ENCODE data around the gene SLC5A12.

The SLC5A12 gene

DNA sequence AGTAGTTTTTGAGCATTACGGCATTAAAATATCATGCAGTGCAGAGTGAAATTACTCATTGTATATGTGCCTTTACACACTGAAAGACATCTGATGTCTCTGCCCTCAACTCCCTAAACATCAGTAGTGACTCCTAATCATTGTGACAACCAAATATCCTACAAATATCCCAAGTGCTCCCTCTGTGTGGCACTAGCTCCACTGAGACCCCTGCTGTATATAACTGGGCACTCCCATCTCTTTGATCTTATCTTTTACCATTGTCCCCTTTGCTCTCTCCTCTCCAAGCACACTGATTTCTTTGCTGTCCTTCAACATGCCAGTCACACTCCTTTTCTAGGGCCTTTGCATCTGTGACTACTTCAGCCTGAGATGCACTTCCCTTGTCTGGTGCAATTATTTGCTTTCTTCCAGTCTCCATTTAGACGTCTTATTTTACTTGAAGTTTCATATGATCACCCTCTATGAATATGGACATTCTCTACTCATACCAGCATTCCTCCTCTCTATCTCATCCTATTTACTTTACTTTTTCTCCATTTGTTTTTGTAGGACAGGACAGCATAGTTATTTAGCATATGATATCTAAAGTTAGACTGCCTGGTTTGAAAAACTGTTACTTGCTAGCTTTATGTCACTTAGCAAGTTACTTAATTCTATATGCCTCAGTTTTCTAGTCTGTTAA is 2.4 kb downstream of the SLC5A12 start:
- DNase-seq, result no peak

DNA sequence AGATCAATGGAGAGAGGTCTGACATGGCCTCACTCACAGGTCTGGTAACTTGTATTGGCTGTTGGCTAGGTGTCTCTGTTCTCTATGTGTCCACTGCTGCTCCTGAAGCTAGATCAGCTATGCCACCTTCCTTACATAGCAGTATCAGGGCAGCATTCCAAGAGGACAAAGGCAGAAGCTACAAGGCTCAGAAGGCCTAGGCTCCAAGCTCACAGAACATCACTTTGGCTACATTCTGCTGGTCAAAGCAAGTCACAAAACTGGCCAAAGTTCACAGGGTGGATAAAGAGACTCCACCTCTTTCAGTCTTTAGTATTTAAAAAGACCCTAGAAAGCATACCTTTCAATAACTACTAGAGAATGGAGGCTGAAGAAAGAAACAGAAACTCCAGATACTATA is 4.1 kb downstream of the SLC5A12 start:
- no peak for DNase-seq

DNA sequence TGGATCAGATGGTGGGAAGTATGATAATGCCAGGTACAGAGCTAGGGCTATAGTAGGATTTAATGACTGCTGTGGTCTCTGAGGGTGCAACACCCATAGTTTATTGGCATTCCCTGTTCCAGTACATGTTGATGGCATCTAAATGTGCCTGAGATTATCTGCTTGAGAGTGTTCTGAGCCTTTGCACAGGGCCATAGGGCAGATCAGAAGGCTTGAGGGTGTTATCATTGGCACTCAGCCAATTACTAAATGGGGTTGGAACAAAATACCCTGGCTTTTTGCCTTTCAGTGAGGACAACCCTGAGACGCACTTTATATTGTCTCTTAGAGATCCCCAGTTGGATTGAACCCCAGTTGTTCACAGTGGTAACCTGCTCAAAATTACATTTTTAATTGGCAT is 6.7 kb downstream of the SLC5A12 start:
- no peak for DNase-seq

DNA sequence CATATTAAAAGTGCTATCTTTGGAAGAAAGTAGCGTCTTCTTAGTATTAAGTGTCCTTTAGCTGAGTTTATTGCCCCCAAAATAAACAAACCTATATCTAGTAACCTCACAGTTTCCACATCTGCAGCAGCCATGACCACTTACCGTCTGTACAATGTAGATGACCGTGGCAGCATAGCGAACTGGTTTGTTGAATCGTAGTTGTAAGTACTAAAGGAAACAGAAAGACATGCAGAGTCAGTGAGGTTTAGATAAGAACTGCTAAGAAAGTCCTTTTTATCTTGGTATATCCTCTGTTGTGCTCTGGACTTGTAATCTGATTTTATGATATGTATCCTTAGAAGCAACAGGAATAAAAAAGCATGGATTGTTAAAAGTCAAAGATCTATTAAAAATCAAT is 9.4 kb downstream of the SLC5A12 start:
- no peak for DNase-seq

DNA sequence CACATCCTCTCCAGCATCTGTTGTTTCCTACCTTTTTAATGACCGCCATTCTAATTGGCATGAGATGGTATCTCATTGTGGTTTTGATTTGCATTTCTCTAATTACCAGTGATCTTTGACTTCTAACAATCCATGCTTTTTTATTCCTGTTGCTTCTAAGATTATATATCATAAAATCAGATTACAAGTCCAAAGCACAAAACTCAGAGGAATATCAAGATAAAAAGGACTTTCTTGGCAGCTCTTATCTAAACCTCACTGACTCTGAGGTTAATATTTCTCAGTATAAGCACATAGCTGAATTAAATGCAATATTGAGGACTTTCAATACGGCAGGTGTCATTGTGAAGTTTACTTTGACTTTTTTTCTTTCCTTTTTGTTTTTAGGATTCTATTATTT is 11.4 kb downstream of the SLC5A12 start:
- no peak for DNase-seq

DNA sequence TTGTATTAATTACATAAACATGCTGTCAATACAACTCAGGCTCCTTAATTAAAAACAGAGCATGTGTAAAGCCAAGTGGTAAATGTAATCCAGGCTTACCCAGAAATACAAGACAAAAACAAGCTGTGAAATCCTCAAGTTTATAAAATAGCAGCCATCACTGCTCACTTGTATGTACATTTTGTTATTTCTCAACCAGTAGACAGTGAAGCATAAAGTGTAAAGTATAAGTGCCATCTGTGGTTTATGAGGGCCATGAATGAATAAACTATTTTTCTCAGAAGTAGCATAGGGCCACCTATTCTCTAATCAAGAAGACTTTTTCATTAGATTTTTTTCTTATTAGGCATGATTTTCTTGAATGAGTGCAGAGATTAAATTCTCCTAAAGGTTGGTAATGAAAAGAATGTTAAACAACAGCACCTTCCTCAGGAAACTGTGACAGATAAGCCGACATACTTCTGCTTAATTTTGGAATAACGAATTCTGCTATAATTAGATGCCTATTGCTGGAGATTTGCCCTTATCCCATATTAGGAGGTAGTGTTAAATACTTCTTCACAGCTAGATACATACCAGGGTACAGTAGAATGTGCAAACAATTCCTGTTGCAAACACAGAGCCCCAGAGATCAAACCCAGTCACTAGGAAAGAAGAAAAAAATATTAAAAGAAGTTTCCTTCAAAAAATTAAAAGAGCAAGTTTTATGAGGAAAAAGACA is 13.0 kb downstream of the SLC5A12 start:
- no peak for DNase-seq

DNA sequence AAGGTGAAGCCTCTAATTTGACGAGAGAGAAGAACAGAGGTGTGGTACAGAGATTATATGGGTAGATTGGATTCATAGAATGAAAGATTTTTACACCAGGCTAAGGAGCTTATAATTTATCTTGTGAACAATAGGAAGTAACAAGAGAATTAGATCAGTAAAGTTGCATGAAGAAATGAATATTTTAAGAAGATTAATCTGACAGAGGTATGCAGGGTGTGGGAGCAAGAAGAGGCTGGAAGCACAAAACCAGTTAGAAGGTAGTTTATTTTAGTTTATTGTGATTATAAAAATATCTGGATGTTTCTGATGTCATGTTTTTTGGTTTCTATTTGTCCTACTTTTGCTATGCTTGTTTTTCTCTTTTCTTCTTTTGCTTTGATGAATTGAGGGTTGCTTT is 15.7 kb downstream of the SLC5A12 start:
- no peak for DNase-seq

DNA sequence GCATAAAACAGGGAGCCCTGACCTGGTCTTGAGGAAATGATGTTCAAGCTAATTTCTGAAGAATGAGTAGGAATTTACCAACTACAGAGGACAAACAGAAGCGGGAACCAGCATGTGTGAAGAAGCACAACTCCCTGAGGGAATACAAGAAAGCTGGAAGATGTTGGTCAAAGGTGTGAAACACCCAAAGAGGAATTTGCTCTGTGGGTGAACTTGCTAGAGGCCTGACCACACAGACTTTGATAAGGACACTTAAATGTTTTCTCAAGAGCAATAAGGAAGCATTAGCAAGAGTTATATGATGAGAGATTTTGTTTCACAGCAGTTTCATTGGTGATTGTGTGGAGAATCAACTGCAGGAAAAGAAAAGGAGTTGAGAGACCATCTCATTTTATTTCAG is 17.6 kb downstream of the SLC5A12 start:
- DNase-seq, result no peak

DNA sequence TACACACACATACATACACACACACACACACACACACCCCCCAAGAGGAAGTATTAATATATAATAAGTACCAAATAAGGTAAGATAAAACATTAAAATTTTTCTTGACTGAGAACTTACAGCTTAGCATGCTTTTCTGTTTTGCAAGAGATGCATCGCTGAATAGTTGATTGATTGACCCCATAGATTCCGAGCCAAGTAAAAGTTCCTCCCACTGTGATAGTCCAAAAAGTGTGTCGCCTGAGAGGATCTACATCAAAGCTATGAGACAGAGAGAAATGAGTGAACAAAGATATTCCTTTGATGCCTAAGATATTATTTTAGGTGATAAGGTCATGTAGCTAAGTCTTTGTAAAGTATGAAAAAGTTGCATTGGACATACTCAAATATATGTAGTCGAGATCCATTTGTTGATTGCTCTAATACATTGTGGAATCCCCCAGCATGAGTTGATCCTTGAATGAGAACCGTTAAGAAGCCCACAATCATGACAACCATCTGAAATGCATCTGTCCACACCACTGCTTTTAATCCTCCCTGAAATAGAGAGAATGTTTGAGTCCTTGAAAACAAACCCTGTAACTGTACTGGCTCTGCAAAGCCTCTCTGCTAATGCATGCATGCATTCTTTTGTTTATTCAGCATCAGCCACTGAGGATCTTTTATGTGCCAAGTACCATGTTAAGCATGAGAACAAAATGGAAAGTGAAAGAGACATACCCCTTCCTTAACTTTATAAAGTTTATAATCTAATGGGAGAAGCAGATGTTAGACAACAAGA is 18.3 kb downstream of the SLC5A12 start:
- DNase-seq, result no peak

DNA sequence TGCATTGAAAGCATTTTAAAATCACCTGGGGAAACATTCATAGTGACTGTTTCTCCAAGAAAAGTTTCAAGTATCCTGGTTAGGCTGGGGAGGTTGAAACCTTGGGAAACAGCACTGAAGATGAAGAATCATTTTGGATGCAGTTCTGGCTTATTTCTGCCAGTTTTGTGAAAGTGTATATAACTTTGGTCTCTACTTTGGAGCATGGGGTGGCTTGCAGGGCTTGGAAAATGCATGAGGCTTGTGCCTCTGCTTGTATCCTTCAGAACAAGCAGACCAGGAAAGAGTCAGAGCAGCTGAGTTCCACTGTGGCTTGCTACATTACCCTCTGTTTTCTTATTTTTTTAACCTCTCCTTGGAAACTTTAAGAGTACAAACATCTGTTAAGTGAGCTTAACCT is 19.5 kb downstream of the SLC5A12 start:
- no peak for DNase-seq

DNA sequence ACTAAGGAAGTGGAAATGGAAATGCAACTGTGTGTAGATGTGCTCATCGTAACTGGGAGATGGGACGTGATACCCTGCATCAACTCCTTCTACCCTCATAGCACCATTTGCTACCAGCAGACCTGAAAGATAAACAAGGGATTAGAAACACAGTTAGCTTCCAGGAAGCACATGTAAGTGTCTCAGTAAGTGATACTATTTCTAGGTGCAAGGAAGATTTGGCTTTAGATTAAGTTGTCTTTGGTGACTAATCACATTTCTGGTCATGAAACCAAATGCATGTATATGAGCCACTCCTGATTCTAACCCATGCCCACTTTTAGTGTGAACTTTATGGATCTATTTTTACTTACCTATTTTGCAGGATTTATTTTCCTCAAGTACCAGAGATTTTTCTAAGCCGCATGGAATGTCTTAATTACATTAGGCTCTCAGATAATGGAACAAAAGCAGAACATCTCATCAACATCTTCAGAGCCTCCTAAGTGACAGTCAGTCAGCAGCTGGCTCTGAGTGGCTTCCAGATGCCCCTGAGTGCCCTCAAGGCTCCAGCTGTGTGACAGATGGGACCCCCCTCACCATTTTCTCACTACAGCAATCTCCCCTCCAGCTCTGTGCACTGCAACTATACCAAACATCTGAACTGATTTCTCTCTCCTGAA is 21.2 kb downstream of the SLC5A12 start:
- no peak for DNase-seq

DNA sequence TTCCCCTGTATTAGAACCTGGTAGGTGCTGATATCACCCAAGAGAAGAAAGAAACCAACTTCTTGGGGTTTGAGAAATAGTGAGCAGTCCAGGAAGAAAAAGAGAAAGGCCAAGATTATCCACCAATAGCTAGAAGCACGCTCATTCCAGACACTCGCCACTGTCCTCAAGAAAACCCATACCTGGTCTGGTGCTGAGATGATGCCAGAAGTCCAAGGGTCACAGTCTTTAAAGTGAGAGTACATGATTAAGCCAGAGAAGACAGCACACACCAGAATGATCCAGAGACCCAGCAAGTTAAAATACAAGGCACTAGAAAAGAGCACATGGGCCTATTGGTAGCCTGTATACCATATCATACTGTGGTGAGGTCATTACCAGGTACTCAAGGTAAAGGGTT is 23.6 kb downstream of the SLC5A12 start:
- DNase-seq, result no peak

DNA sequence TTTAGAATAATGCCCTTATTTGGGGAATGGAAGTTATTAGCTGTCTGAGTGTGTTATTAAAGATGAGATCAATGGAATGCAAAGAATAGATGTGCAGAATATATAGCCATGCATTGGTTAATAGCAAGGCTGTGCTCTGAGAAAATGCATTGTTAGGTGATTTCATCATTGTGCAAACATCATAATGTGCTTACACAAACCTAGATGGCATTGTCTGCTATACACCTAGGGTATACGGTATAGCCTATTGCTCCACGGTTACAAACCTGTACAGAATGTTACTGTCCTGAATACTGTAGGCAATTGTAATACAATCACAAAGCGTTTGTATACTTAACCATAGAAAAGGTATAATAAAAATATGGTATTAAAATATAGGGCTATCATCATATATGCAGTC is 25.5 kb downstream of the SLC5A12 start:
- DNase-seq, result no peak

DNA sequence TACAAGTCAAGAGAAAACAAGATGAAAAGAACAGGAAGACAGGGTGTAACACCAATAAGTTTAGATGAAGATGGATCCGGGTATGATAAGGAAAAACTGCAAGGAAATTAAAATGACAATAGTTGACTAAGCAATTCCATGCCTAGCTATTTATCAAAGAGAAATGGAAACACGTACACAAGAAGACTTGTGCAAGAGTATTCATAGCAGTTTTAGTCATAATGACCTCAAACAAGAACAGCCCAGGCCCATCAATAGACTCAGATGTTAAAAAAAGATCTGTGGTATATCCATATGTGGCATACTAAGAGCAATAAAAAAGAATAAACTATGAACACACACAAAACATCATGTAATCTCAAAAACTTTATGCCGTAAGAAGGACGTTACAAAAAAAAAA is 33.2 kb downstream of the SLC5A12 start:
- no peak for DNase-seq

DNA sequence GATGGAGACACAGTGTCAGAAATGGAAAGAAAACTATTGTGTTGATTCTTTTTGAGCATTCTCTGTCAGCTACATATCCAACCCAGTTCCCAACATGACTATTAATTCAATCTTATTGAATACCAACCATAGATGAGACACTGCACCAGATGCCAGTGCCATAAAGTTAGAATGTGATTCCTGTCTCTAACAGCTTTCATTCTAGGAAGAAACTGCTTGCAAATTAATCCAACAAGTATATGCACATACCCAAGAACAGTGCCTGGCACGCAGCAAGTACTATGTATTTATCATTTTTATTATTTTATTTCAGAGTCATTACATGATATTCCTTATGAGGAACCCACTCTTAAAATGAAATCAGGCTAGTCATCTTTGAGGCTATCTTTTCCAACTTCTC is 34.5 kb downstream of the SLC5A12 start:
- DNase-seq, result no peak

DNA sequence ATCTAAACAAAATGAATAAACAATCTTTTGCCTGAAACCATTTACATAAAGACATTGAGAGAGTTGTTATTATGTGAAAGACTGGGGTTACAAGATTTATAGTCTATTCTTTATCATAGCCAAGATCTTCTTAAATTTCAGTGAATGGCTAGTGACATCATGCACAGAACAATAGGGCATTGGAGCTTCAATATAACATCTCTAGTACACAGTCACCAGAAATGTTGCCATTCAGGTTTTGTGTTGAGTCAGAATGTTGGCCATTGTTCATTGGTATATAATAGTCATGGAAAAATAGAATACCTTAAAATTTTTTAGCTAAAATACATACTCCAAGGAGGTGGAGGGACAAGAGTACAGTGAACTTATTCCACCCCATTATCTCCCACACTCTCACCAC is 44.3 kb downstream of the SLC5A12 start:
- no peak for DNase-seq

DNA sequence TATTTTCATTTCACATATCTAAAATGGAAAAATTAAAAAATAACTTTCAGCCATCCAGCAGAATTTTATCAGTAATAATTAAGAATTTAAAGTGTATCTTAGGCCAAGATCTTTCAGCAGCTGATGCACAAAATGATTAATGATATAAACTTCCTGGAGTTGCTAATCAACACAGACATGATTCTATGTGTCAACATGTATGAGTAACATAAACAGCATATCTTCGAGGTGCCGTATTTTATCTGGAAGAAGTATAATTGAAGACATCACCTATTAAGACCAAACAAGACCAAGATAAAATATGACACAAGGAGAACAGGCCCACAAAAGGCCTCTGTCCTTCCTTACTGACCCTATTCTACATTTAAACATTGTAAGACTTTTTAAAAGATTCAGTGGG is 45.2 kb downstream of the SLC5A12 start:
- DNase-seq, result no peak

DNA sequence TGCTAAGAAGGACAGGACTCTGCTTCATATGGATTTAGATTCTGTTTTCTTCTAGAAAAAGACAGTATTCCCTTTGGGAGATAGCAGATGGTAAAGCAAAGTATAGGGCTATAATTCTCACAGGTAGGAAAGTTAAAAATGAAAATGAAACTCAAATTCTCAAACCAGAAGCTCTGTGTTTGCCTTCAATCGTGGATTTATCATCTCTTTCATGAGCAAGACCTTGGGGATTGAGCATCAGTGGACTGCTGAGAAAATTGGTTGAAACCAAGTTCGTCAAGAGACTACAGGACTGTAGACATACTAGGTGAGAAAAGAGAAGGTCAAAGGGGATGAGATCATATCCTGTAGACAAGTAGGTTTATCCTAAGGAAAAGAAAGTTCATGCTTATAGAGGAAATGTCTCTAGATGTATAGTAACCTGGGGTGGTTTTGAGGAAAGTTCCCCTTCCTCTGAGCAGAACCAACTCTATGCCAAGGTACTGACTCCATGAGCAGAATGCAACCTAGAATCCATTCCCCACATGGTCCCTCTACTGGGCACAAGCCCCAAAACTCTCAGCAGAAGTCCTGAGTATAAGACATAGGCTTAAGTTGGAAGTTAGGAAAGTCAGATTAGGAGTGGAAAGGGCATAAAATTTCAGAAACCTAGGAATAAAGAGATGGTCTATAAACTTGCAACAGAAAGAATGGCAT is 46.5 kb downstream of the SLC5A12 start:
- DNase-seq, result no peak

DNA sequence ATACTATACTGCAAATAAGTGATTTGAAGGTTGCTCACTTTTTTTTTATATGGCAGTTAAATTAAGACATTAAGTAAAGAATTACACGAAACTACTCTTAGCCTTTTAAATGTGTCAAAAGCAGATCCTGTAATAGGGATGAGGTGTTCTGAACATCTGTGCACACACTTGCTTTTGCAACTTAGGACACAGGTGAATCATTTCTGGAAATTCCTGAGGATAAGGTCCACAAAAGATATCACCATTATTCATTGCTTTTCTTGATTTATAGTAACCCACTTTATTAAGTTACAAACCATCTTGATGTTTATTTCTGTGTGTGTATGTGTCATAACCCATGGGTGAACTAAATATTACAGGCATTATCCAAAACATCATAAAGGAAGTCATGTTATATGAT is 55.9 kb downstream of the SLC5A12 start:
- no peak for DNase-seq

DNA sequence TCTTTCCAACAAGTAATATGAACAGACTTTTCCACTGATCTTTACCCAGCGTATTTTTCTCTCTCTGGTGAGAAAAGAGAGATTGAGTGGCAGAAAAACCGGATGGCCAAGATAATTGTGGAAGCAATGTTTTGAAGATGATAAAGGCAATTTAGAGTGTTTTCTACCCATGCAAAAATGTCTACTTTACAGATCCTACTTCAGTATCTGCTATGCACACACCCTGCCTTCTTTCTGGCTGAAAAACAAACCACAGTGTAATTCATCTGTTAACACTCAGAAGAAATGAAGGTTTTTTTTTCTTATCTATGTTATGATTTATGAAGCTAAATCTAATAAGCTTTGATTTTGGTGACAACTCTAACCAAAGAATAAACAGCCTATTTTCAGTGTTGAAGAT is 56.8 kb downstream of the SLC5A12 start:
- DNase-seq, result no peak

DNA sequence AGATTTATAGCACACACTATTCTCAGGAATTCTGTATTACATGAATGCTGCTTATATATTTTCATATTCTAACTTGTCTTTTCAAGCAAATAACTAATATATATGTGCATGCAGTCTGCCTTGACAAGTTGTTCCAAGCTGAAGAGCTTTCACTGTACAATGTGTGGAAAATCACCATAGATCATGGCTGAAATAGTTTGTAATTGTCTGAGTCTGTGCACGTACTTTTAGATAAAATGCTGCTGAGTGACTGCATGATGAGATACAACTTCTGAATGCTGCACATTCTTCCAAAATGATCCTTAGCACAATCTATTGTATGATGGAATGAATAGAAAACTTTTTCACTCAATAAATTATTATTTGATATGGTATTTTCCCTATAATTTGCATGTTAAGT is 58.9 kb downstream of the SLC5A12 start:
- DNase-seq, result no peak

DNA sequence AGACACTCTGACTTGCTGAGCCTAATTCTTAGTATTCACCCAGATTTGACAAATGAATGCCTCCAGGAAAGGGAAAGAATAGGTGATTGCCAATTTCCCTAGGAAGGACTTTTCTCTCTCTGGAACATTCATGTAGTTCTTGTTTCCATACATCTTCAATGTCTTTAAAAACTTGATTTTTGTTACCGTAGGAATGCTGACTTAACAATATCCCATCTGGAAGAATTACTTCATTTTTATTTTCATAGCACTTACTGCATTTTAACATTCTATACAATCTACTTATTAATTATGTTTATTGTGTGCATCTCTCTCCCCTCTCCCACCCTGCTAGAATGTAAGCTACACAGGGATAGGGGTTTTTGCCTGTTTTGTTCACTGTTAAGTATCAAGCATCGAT is 66.6 kb downstream of the SLC5A12 start:
- no peak for DNase-seq

All from nucleus accumbens (tissue), 56 donors.